GM12872 (cell line): ENCODE results near the gene LORICRIN.

Experiments used
- TF ChIP-seq, protein P1 (sequence below): IDR thresholded peaks from 3 replicates; pipeline ENCODE4 v1.5.1; 2011; ENCODE audit warnings: low read depth, mild to moderate bottlenecking, low read length, moderate library complexity; ENCODE audit not compliant: insufficient read depth

Gene LORICRIN

DNA sequence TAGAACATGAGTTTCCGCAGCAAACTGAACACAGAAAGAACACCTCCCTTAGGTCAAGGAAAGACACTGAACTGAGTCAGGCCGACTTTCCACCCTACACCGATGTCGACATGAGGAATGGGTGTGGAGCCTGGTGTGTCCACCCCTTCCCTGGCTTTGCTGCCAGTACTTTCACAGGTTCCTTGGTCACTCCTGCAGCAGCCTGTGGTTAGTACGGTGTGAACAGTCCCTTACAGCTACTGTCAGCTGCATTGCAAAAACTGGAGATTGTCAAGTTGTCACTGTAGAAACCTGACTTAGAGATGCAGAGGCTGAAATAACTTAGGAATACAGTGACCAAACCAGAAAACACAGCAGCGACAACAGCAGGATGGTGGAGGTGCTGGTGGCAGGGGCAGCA lies 46.2 kb downstream of the LORICRIN start:
- TF ChIP-seq, protein P1, sequence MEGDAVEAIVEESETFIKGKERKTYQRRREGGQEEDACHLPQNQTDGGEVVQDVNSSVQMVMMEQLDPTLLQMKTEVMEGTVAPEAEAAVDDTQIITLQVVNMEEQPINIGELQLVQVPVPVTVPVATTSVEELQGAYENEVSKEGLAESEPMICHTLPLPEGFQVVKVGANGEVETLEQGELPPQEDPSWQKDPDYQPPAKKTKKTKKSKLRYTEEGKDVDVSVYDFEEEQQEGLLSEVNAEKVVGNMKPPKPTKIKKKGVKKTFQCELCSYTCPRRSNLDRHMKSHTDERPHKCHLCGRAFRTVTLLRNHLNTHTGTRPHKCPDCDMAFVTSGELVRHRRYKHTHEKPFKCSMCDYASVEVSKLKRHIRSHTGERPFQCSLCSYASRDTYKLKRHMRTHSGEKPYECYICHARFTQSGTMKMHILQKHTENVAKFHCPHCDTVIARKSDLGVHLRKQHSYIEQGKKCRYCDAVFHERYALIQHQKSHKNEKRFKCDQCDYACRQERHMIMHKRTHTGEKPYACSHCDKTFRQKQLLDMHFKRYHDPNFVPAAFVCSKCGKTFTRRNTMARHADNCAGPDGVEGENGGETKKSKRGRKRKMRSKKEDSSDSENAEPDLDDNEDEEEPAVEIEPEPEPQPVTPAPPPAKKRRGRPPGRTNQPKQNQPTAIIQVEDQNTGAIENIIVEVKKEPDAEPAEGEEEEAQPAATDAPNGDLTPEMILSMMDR: no peak

DNA sequence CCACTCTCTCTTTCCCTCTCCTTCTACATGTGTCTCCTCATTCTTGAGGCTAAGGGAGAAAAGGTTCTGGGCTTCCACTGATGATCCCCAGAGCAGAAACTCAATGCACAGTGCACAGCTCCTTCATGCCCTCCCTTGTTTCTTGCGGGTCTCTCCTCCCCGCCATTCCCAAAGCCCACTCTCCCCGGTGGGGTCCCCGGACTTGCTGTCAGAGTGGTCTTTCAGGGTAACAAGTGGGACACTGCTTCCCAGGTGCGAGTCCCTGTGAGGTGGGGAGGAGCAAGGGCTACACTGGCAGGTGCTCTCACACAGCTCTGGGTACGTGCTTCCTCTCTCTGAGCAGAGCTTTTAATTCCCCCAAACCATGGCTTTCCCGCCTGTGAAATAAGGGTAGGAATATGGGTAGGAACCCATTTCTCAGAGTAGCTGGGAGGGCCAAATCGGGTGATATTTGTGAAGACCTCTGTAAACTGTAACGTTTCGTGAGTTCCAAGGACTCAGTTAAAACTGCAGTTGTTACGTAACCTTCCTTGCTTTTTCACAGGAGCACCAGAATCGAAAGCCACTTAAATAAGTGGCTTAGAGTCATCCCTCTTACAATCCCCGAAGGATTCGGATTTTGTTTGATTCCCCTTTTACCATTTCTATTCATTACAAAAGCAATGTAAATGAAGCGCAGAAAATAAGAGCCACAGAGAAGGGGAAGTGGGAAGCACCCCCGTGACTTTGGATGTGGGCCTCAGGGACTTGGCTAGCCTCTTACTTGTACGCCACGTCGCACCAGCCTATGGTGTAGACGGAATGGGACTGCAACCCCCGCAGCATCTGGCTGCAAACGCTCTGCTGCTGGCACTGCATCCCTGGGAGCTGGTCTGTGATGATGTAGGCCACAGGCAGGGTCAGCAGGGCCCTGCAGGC lies 47.1 kb downstream of the LORICRIN start:
- TF ChIP-seq, protein P1: no peak

DNA sequence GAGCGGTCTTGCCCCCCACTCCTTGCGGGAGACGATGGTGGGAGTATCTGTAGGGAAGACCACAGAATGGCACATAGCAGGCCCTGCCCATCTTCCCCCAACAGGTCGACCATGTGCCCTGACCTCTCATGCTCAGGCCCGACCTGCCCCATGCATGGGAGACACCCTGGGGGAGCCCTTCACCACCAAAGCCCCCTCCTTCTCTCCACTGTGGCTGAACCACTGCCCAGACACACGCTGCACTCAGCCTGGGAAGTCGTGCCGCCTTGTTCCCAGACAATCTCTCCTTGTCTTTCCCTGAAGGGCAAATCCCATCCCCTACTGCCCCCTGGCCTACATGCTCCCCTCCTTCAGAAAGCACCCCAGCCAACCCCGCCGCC lies 47.7 kb downstream of the LORICRIN start:
- TF ChIP-seq, protein P1: no peak

DNA sequence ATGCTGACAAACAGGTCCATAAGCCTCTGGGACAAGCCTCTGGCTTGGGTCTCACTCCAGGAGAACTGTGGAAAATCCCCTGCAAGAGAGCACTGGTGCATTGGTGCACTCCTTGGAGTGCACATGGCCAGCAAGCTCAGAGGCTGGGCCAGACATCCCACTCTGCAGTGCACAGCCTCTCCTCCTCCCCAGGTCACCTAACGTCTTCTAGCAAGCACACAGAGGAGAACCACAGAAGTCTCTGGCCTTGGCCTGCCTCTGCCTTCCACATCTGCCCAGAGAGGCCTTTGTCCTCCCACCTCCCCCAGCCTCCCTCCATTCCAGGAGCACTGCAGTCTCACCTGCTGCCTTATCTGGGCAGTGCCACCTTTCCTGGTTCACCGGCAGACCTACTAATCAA lies 49.1 kb downstream of the LORICRIN start:
- TF ChIP-seq, protein P1: no peak

DNA sequence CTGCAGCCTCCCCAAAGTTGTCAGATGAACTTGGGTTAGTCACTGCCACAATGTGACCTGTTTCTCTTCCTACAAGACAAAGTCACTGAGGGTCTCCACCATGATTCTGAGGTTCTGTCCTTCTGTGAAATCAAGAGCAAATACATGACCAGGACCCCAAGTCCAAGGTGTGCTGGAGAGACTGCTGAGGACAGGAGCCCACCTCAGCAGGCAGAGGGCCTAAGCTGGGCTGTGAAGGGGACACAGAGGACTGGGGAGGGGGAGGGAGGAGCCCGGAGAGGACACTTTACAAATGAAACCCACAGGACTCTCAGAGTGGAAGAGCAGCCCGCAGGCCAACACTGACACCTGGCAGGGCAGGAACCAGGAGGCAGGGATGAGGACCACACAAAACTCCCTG lies 50.0 kb downstream of the LORICRIN start:
- TF ChIP-seq, protein P1: no peak

DNA sequence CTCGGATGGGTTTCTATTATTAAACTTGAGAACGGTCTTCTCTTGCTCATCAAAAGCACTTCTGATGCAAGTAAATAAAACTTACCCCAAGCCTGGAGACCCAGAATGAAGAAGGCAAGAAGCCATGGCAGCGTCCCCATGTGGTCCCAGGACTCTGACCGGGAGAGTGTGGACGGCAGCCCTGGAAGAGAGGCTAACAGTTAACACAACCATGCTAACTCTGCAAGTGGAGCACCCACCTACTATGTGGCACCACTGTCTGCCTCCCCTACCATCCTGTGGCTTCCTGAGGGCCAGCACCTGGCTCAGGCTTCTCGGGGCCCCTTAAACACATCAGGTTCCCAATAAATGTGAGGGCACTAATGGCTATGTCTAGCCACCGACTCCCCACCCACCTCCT lies 51.0 kb downstream of the LORICRIN start:
- TF ChIP-seq, protein P1: no peak
